Loucy (cell line): Measurements from ENCODE around the gene CDC26.

Source experiments
- EZH2phosphoT487 ChIP-seq: fragments of 200-600 bp; IDR thresholded peaks from 2 replicates; pipeline ENCODE4 v1.6.1; 2018; ENCODE audit warnings: antibody characterized with exemption, mild to moderate bottlenecking, moderate library complexity, borderline replicate concordance
- TF ChIP-seq, protein P1 (sequence below): fragments of 200-600 bp; sonication (generic); conservative IDR thresholded peaks from 2 replicates; pipeline ENCODE4 v1.5.1; 2014; ENCODE audit warnings: mild to moderate bottlenecking, antibody characterized with exemption, low read length

DNA sequence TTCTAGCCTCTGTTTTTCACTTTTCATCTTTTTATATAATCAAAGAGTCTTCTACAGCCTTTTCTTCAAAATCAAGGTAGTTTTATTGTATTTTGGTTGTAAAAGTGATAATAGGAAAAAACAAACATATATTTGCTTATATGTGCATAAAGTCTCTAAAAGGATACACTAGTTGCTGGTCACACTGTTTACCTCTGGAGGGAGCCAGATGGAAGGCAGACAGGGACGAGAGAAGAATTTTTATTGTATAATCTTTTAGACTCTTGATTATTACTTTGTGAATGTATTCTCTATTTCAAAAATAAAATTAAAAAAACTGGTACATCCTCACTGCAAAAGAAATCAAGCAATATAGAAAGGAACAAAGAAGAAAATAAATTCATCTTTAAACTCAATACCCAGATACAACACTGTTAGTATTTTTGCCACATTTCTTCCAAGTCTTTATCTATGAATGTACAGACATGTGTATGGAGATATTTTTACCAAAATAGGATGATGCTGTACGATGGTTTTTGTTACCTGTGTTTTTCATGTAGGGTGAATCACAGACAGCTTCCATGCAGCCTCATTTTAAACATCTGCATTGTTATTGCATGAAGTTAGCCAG, 33.9 kb upstream of the CDC26 start:
- TF ChIP-seq, protein P1, sequence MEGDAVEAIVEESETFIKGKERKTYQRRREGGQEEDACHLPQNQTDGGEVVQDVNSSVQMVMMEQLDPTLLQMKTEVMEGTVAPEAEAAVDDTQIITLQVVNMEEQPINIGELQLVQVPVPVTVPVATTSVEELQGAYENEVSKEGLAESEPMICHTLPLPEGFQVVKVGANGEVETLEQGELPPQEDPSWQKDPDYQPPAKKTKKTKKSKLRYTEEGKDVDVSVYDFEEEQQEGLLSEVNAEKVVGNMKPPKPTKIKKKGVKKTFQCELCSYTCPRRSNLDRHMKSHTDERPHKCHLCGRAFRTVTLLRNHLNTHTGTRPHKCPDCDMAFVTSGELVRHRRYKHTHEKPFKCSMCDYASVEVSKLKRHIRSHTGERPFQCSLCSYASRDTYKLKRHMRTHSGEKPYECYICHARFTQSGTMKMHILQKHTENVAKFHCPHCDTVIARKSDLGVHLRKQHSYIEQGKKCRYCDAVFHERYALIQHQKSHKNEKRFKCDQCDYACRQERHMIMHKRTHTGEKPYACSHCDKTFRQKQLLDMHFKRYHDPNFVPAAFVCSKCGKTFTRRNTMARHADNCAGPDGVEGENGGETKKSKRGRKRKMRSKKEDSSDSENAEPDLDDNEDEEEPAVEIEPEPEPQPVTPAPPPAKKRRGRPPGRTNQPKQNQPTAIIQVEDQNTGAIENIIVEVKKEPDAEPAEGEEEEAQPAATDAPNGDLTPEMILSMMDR: peak; percentile 88
- no peak for TF ChIP-seq EZH2phosphoT487
